HepG2 (cell line): ENCODE results near the gene CADM2. TPM values are rescaled to one million over a fixed set of nuclear protein-coding genes. Genes with fewer than 3 reads are reported as not detected.
"Not testable (repeated sequence)": the region's sequence is repeated elsewhere in the genome, so short reads cannot be mapped to it uniquely, and the experiment has no call there.

Experiments
- ATAC-seq: fragments of 200-7000 bp; cut with Tn5 transposase; 3 replicates; pipeline ENCODE4 v1.9.1; 2020; ENCODE audit warnings: mild to moderate bottlenecking, moderate library complexity
- BruUV-seq: library from RNA; stranded (reverse); fragments of 400-500 nt; replicated peaks from 2 replicates; lab custom pipeline; 2021; lab: Mats Ljungman, UMichigan
- CTCF ChIA-PET: fragments of 300-600 bp; formaldehyde crosslinking; extraction: SDS; loops from one replicate; lab custom pipeline; 2021; ENCODE audit warnings: low total read pairs, inconsistent platforms, low intra/inter-chr PET ratio; lab: Yijun Ruan, JAX
- POLR2A ChIA-PET: fragments of 350-600 bp; sonication (Branson Sonifier 250); formaldehyde crosslinking; loops from one replicate; lab custom pipeline; 2020; ENCODE audit warnings: antibody characterized with exemption, inconsistent platforms; lab: Yijun Ruan, JAX
- DNase-seq: peaks from one replicate; pipeline ENCODE4 v3.0.0-alpha.2; 2015; ENCODE audit warnings: low spot score
- FAIRE-seq: peaks from 3 replicates; lab custom pipeline; 2011; peaks lifted over from hg19 to GRCh38; lab: Jason Lieb, UNC
- H2AFZ ChIP-seq: one replicate; pipeline ENCODE4 v1.6.1; 2011; ENCODE audit warnings: low read length, inconsistent platforms
- H3K27ac ChIP-seq: fragments of 300-600 bp; 3 replicates; pipeline ENCODE4 v1.8.0; 2011; ENCODE audit warnings: mixed run types, mild to moderate bottlenecking, mixed read lengths, low read length, inconsistent platforms; ENCODE audit not compliant: insufficient read depth; ENCODE audit errors: extremely low read length
- H3K27me3 ChIP-seq, 2 experiments: fragments of 200-600 bp in 1 of 2; 2 replicates in 1 of 2; 3 replicates in 1 of 2; pipeline versions ENCODE4 v1.6.0 to v1.8.0; 2011; ENCODE audit warnings: low read length in 2 of 2, mild to moderate bottlenecking in 2 of 2, moderate library complexity in 2 of 2, inconsistent platforms in 1 of 2; ENCODE audit not compliant: insufficient read depth in 2 of 2, control insufficient read depth in 1 of 2
- H3K36me3 ChIP-seq, 2 experiments: fragments of 200-600 bp in 1 of 2; replicated peaks in 1 of 2; 2 replicates in 1 of 2; 3 replicates in 1 of 2; pipeline versions ENCODE4 v1.5.1 to v1.8.0; 2011; ENCODE audit warnings: low read length in 2 of 2, inconsistent platforms in 1 of 2; ENCODE audit not compliant: insufficient read depth in 2 of 2, control insufficient read depth in 1 of 2
- H3K4me1 ChIP-seq: 2 replicates; pipeline ENCODE4 v1.5.1; 2012; ENCODE audit warnings: low read length, inconsistent platforms; ENCODE audit not compliant: insufficient read depth
- H3K4me2 ChIP-seq: 2 replicates; pipeline ENCODE4 v1.6.0; 2011; ENCODE audit warnings: low read depth, low read length, inconsistent platforms
- H3K4me3 ChIP-seq, 3 experiments: fragments of 200-600 bp in 1 of 3; sonication (generic), shearing (Covaris generic) in 1 of 3; replicated peaks in 1 of 3; 2 replicates each; pipeline ENCODE4 v1.5.1; 2011 to 2016; ENCODE audit warnings: low read length in 3 of 3, inconsistent platforms in 2 of 3, low read depth in 2 of 3, mild to moderate bottlenecking in 2 of 3, control low read depth in 1 of 3, mixed read lengths in 1 of 3; ENCODE audit not compliant: insufficient read depth in 1 of 3
- H3K79me2 ChIP-seq: one replicate; pipeline ENCODE4 v1.6.1; 2011; ENCODE audit warnings: low read length, inconsistent platforms; ENCODE audit not compliant: insufficient read depth
- H3K9ac ChIP-seq: 2 replicates; pipeline ENCODE4 v1.6.0; 2011; ENCODE audit warnings: mild to moderate bottlenecking, low read depth, low read length, inconsistent platforms; ENCODE audit not compliant: insufficient read depth
- H3K9me3 ChIP-seq: 2 replicates; pipeline ENCODE4 v1.5.1; 2012; ENCODE audit warnings: mild to moderate bottlenecking, low read length
- H4K20me1 ChIP-seq: 2 replicates; pipeline ENCODE4 v1.6.0; 2011; ENCODE audit warnings: inconsistent platforms, mild to moderate bottlenecking, low read length, moderate library complexity; ENCODE audit not compliant: insufficient read depth
- JARID2 ChIP-seq: sonication (generic); formaldehyde crosslinking; IDR thresholded peaks from 2 replicates; pipeline ENCODE4 v1.8.1; 2023; ENCODE audit warnings: missing genetic modification reagents, inconsistent platforms; ENCODE audit not compliant: insufficient replicate concordance
- JDP2 ChIP-seq: sonication (generic); formaldehyde crosslinking; IDR thresholded peaks from 2 replicates; pipeline ENCODE4 v1.8.1; 2022; ENCODE audit warnings: missing genetic modification reagents, borderline replicate concordance
- NFE2 ChIP-seq: sonication (generic); formaldehyde crosslinking; IDR thresholded peaks from 2 replicates; pipeline ENCODE4 v1.4.0; 2020; ENCODE audit warnings: missing genetic modification reagents
- TBP ChIP-seq: sonication (generic); formaldehyde crosslinking; IDR thresholded peaks from 2 replicates; pipeline ENCODE4 v1.5.0; 2020; ENCODE audit warnings: missing genetic modification reagents
- ZNF841 ChIP-seq: sonication (generic); formaldehyde crosslinking; IDR thresholded peaks from 2 replicates; pipeline ENCODE4 v1.8.1; 2023; ENCODE audit warnings: missing genetic modification reagents, borderline replicate concordance
- WGBS: methylation state at CpG from one replicate; pipeline ENCODE4 v1.1.6; 2017; ENCODE audit warnings: low lambda C conversion rate; 5-methylcytosine and 5-hydroxymethylcytosine counted together
- in situ Hi-C: cut with HindIII; loops from 2 replicates; pipeline ENCODE4 v1.10.0; 2017; ENCODE audit warnings: low pct_unique_long_range_greater_than_20kb; ENCODE audit not compliant: extremely low pct_ligation_motif_present
- intact Hi-C: fragments of 100-400 bp; cut with micrococcal nuclease; formaldehyde crosslinking; loops from one replicate; pipeline ENCODE4 v1.10.0; 2022; ENCODE audit not compliant: unreplicated experiment
- polyA plus RNA-seq, 8 experiments: library from polyadenylated mRNA; depleted of rRNA in 3 of 8; stranded (reverse) in 7 of 8; unstranded in 1 of 8; fragments of >200 nt; fragmentation: Illumina TruSeq in 4 of 8; extraction: Trizol in 4 of 8; gene quantifications; 2 replicates each; pipeline versions ENCODE4 v1.2.1 to v1.2.3, GENCODE V29; 2011 to 2016; ENCODE audit warnings: low read depth in 4 of 8, missing spikeins in 1 of 8, mixed read lengths in 1 of 8; ENCODE audit not compliant: insufficient read depth in 1 of 8
- total RNA-seq, 5 experiments: library from RNA; depleted of rRNA; stranded (reverse); fragments of >200 nt; fragmentation: Illumina TruSeq; extraction: Trizol; gene quantifications; 2 replicates each; pipeline ENCODE4 v1.2.3, GENCODE V29; 2016; ENCODE audit warnings: low read depth in 1 of 5
- TF ChIP-seq, protein P1 (sequence below), 2 experiments: sonication (generic) in 1 of 2; formaldehyde crosslinking in 1 of 2; IDR thresholded peaks; 2 replicates each; pipeline versions ENCODE4 v1.5.1 to v1.6.1; 2011 to 2020; ENCODE audit warnings: borderline replicate concordance in 1 of 2, low read depth in 1 of 2, low read length in 1 of 2, mild to moderate bottlenecking in 1 of 2, missing genetic modification reagents in 1 of 2, moderate library complexity in 1 of 2

CADM2 gene
- total and polyA plus RNA-seq, 2 of the 13 experiments (the other 11 are each of a cell fraction or from before 2014, with no cell fraction given), result not detected

DNA sequence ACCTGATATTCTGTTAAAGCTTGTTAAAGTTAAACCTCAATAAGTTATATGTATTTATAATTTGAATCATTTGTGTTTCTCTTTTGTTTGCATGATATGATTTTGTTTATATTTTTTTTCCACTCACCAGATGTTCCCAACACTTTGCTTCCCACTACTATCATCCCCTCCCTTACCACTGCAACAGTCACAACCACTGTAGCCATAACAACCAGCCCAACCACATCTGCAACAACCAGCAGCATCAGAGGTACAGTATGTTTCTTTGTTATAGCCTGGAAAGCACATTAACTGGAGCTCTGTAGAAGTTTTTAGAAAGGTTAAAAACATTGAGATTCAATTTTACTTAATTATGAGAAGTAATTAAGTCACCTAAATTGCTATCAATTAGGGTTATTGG is 1020.2 kb downstream of the CADM2 start:
- Histone ChIP-seq H3K9me3 (no peaks in the 10 kb centered on the region), H3K36me3 (no peaks in the 10 kb centered on the region), H3K27ac (no peak overlapping the region), H3K4me2 (no peak overlapping the region), H3K79me2 (no peaks in the 10 kb centered on the region), H3K27me3 (no peaks in the 10 kb centered on the region), H3K4me3 (no peak overlapping the region), H3K9ac (no peak overlapping the region), H2AFZ (no peak overlapping the region), H3K4me1 (no peaks in the 10 kb centered on the region), H4K20me1 (no peaks in the 10 kb centered on the region)
- DNase-seq (no peak), FAIRE-seq (no peak), ATAC-seq (no peak)
- intact Hi-C loops, result no loop called here
- no peak for TF ChIP-seq JDP2 (CRISPR knock-in tag)
- TF ChIP-seq ZNF841 (CRISPR knock-in tag), result no peak
- TF ChIP-seq TBP, result no peak
- TF ChIP-seq, protein P1, sequence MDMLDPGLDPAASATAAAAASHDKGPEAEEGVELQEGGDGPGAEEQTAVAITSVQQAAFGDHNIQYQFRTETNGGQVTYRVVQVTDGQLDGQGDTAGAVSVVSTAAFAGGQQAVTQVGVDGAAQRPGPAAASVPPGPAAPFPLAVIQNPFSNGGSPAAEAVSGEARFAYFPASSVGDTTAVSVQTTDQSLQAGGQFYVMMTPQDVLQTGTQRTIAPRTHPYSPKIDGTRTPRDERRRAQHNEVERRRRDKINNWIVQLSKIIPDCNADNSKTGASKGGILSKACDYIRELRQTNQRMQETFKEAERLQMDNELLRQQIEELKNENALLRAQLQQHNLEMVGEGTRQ (IDR thresholded peaks at IDR 0.05; ENCODE audit: low read depth, low read length), result no peak
- TF ChIP-seq, protein P1 (CRISPR knock-in tag; IDR thresholded peaks at IDR 0.05; ENCODE audit: borderline replicate concordance), result no peak
- no peak for TF ChIP-seq NFE2 (CRISPR knock-in tag)
- no peak for TF ChIP-seq JARID2 (CRISPR knock-in tag)
- BruUV-seq, result no TSS peak
- ChIA-PET POLR2A (no interaction called here), CTCF (no interaction called here)
- in situ Hi-C loops, result no loop called here

DNA sequence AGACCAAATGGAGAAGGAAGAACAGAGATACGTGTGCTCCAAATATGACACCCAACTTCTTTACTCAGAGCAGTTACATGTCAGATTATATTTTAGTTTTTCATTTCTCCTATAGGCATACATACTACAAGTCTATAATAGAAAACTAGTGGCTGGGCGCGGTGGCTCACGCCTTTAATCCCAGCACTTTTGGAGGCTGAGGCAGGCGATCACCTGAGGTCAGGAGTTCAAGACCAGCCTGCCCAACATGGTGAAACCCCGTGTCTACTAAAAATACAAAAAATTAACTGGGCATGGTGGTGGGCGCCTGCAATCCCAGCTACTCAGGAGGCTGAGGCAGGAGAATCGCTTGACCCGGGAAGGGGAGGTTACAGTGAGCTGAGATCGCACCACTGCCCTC is 1030.8 kb downstream of the CADM2 start:
- CTCF ChIA-PET, ATAC-seq, H3K4me3 ChIP-seq, POLR2A ChIA-PET, intact Hi-C loops, H3K27me3 ChIP-seq, BruUV-seq, H2AFZ ChIP-seq, FAIRE-seq, H3K36me3 ChIP-seq, H3K9me3 ChIP-seq, H3K4me2 ChIP-seq, H4K20me1 ChIP-seq, H3K27ac ChIP-seq, H3K4me1 ChIP-seq, DNase-seq, H3K9ac ChIP-seq, in situ Hi-C loops, H3K79me2 ChIP-seq: not testable (repeated sequence)
- 26% methylated on average over 10 of the region's 10 CpGs for WGBS
